ENCODE results near the gene EPB41. TPM values are rescaled to one million over a fixed set of nuclear protein-coding genes. Genes with fewer than 3 reads are reported as not detected.
A peak's percentile ranks its signal among the peaks of the same experiment; 100 is the strongest.
"Not testable (repeated sequence)": the region's sequence is repeated elsewhere in the genome, so short reads cannot be mapped to it uniquely, and the experiment has no call there.

The EPB41 gene
- total and polyA plus RNA-seq, 5 experiments from 2014 or later: 84.1 to 328 (median 99.9) TPM

DNA sequence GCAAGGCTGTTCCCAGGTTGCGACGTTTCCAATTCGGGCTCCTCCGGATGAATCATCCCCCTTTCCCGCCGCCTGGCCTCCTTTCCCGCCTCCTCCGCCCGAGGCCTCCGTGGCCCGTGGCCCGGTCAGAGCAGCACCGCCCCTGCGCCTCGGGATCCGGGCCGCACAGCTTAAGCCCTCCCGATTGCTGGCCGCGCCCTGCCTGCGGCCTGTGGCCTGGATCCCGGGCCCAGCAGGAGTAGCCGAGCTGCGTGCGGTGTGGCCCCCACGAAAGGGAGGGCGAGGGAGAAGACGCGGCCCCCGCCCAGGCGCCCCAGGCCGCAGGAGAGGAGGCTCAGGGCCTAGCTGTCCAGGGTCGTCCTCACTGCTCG, 208.3 kb downstream of the EPB41 start:
- peaks cover 0 to 25% (median 3%) of the 10 kb centered on the region in 3 donors for H3K36me3 Mint-ChIP-seq
- peak overlapping the region in 9 of 10 donors; percentile 60 to 83 (median 74) for H3K4me3 Mint-ChIP-seq
- ATAC-seq: peak in 1 of 2 donors; percentile 1
- DNase-seq: peak in 1 of 10 donors; percentile 15
- peaks cover 8 to 28% (median 12%) of the 10 kb centered on the region in 5 donors for H3K27me3 Mint-ChIP-seq
- no peak overlapping the region for H3K27ac Mint-ChIP-seq
- POLR2A ChIA-PET: interaction anchor here (0.6 to 1.1 kb wide), 2 partner anchors 22 to 238 kb away, joined by 3 to 4 read pairs; no protein-coding TSS in a partner anchor
- no peaks in the 10 kb centered on the region for H3K9me3 Mint-ChIP-seq
- H3K4me1 Mint-ChIP-seq: peaks cover 11 to 19% (median 13%) of the 10 kb centered on the region in 4 donors

DNA sequence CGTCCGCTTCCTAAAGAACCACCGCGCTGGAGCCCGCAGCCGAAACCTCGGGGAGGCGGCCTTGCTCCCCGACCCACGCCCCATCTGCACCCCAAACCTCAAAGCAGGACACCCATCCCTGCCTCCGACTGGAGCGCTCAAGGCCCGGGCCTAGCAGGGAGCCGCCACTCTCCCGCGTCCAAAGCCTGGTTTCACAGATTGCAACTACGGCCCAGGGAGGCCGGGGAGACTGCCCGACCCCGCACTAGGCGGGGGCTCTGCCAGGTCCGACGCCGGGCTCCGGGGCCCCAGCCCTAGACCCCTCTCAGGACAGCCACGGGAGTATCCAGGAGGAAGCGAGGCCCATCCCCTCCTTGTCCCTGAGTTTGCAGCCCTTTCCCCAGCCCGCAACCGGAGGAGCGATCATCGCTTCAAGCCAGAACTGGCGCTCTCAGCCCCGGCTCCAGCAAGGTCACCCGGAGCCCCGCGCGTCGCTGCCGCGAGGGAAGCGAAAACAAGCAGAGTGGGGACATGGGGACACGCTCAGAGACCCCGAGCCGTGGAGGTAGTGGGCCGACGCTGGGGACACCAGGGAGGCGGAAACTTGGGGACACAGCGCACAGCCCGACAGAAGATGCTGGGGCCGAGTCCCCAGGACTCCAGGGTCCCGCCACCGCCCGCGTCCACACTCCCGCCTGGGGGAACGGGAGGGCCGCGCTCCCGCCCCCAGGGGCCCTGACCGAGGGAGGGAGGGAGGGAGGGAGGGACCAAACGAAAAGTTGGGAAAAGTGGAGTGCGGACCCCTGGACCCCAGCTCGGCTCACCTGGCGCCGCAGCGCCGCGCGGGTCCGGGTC, 208.9 kb downstream of the EPB41 start:
- H3K4me3 Mint-ChIP-seq: peak overlapping the region; percentile 60 to 83 (median 75)
- H3K27ac Mint-ChIP-seq: peak overlapping the region in 1 of 10 donors; percentile 69
- H3K9me3 Mint-ChIP-seq: no peaks in the 10 kb centered on the region
- POLR2A ChIA-PET: interaction anchor here (0.5 to 0.9 kb wide), 2 partner anchors 58 to 573 kb away, joined by 3 to 4 read pairs; partner anchors contain the start of gene SRSF4
- DNase-seq (peak in 6 of 10 donors; percentile 10 to 43 (median 30)), ATAC-seq (peak; percentile 13 to 15)
- H3K36me3 Mint-ChIP-seq: peaks cover 0 to 19% (median 0%) of the 10 kb centered on the region in 3 donors
- peaks cover 8 to 28% (median 12%) of the 10 kb centered on the region in 5 donors for H3K27me3 Mint-ChIP-seq
- peaks cover 11 to 19% (median 13%) of the 10 kb centered on the region in 4 donors for H3K4me1 Mint-ChIP-seq

DNA sequence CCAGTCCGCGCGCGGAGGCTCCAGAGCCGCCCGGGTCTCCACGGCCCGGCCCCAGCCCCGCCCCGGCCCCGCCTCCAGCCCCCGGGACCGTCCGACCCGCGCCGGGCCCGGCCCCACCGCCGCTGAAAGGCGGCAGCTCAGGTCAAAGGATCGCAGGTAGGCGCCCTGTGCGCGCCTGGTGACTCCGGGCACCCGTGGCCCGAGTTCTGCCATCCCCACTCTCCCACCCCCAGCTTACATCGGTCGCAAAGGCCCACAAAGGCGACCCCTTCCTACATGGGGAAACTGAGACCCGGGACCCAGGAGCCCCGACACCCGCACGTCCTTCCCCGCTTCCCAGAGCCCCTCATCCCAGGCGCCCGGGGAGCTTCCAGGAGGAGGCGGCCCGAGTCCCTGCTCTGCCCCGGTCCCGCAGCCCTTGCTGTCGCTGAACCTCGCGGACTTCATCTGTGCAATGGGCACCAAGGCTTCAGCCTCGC, 209.6 kb downstream of the EPB41 start, which contains the start of gene TMEM200B:
Gene TMEM200B (minus strand): TSS at position 17 of the 479 bp plus-strand sequence. CDS start 2,075 bp downstream, outside the sequence.
- peaks cover 0 to 13% (median 0%) of the 10 kb centered on the region in 3 donors for H3K36me3 Mint-ChIP-seq
- peaks cover 8 to 32% (median 12%) of the 10 kb centered on the region in 5 donors for H3K27me3 Mint-ChIP-seq
- peak in 1 of 2 donors; percentile 15 for ATAC-seq
- H3K9me3 Mint-ChIP-seq: no peaks in the 10 kb centered on the region
- H3K4me1 Mint-ChIP-seq: peaks cover 11 to 19% (median 13%) of the 10 kb centered on the region in 4 donors
- H3K4me3 Mint-ChIP-seq: peak within 1 kb of the TSS; percentile 68 to 83 (median 78)
- POLR2A ChIA-PET: interaction anchor here (0.5 to 0.9 kb wide), 2 partner anchors 58 to 573 kb away, joined by 3 to 4 read pairs; partner anchors contain the start of gene SRSF4
- peak within 1 kb of the TSS in 1 of 10 donors; percentile 69 for H3K27ac Mint-ChIP-seq
- DNase-seq: peak in 1 of 10 donors; percentile 10

DNA sequence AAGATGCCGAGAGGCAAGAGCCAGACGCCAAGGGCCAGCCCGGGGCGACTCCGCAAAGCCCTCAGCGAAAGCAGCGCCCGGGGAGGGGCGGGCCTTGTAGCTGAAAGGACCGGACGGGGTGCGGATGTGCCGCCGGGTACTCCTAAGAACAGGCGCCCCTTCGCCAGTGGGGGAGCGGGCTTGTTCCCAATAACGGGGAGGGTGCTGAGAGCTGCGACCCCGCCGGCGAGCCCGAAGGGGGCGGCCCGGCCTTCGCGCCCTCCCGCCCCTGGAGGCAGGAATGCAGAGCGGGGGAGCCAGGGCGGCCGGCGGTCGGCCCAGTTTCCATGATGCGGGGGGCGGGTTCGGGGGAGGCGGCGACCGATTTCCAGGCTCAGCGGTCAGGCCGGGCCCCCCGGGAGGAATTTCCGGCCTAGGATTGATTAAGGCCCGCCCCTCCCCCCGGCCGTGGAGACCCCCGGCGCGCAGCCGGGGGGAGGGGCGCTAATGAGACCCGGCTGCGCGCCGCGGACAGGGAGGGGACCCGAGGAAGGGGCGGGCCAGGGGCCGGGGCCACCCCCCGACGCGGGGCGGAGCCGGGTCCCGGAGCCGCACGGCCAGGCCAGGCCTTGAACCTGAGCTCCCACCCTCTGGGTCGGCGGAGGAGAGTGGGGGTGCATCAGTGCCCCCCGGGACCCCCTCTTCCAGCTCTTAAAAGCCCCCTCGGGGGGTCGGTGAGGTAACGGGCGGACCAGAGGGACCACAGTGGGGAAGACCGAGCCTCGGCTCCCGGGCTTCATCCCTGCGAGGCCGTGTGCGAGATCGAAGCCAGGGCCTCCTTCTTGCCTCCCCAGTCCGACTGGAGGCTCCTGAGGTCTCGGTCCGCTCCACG, 210.2 kb downstream of the EPB41 start:
- H3K27me3 Mint-ChIP-seq: peaks cover 8 to 35% (median 12%) of the 10 kb centered on the region in 5 donors
- peak overlapping the region; percentile 65 to 93 (median 78) for H3K4me3 Mint-ChIP-seq
- ATAC-seq (peak; percentile 37 to 56), DNase-seq (peak; percentile 17 to 75 (median 44))
- H3K36me3 Mint-ChIP-seq: peaks cover 0 to 9% (median 0%) of the 10 kb centered on the region in 3 donors
- POLR2A ChIA-PET: interaction anchor here (0.9 kb wide), 1 partner anchor 25 kb away, joined by 3 read pairs; no protein-coding TSS in a partner anchor
- peaks cover 11 to 19% (median 13%) of the 10 kb centered on the region in 4 donors for H3K4me1 Mint-ChIP-seq
- H3K9me3 Mint-ChIP-seq: no peaks in the 10 kb centered on the region
- H3K27ac Mint-ChIP-seq: peak overlapping the region in 1 of 10 donors; percentile 53

DNA sequence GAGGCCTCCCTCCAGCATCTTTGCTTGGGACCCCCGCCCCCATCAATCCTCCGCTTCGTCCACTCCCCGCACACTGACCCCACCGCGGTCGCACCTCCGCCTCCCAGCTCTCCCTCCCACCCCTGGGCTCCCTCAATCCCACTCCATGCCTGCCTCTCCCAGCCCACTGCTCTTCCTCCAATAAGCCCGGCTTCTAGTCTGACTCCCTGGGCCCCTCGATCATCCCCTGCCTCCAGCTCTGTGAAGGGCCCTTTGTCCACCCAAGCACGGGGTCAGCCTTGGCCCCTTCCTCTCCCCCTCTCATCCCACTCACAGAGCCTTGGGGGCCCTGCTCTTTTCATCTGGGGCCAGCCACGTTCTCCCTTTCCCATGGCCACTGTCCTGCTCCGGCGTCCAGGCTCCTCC, 210.9 kb downstream of the EPB41 start:
- no peaks in the 10 kb centered on the region for H3K9me3 Mint-ChIP-seq
- H3K27me3 Mint-ChIP-seq: peaks cover 8 to 41% (median 14%) of the 10 kb centered on the region in 5 donors
- ATAC-seq (no peak), DNase-seq (no peak)
- POLR2A ChIA-PET: interaction anchor here (0.9 kb wide), 1 partner anchor 25 kb away, joined by 3 read pairs; no protein-coding TSS in a partner anchor
- peak overlapping the region; percentile 71 to 93 (median 83) for H3K4me3 Mint-ChIP-seq
- peaks cover 11 to 19% (median 13%) of the 10 kb centered on the region in 4 donors for H3K4me1 Mint-ChIP-seq
- peak overlapping the region in 3 of 10 donors; percentile 28 to 73 (median 53) for H3K27ac Mint-ChIP-seq
- H3K36me3 Mint-ChIP-seq: peaks cover 0 to 6% (median 0%) of the 10 kb centered on the region in 3 donors

DNA sequence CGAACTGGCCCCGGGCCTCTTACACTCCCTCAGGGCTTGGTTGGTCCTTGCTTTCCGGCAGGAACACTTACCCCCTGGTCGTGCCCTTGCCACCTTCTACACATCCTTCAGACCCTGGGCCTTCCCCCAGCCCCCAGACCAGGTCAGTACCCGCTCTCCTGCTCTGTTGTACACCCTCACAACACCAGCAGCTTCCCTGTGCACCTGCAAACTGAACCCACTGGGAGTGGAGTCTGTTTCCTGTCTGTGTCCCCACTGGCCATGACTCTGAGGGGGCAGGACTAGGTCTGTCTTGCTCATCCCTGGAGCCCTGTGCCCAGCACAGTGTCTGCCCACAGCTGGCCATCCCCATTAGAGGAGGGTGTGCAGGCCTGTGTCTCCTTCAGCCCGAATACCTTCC, 211.4 kb downstream of the EPB41 start:
- POLR2A ChIA-PET: interaction anchor here (0.9 kb wide), 1 partner anchor 24 kb away, joined by 3 read pairs; no protein-coding TSS in a partner anchor
- H3K27ac Mint-ChIP-seq: peak overlapping the region in 4 of 10 donors; percentile 31 to 73 (median 42)
- H3K4me3 Mint-ChIP-seq: peak overlapping the region; percentile 71 to 93 (median 83)
- peaks cover 0 to 6% (median 0%) of the 10 kb centered on the region in 3 donors for H3K36me3 Mint-ChIP-seq
- H3K4me1 Mint-ChIP-seq: peaks cover 11 to 19% (median 13%) of the 10 kb centered on the region in 4 donors
- ATAC-seq: no peak
- H3K27me3 Mint-ChIP-seq: peaks cover 8 to 45% (median 15%) of the 10 kb centered on the region in 5 donors
- no peaks in the 10 kb centered on the region for H3K9me3 Mint-ChIP-seq
- no peak for DNase-seq

DNA sequence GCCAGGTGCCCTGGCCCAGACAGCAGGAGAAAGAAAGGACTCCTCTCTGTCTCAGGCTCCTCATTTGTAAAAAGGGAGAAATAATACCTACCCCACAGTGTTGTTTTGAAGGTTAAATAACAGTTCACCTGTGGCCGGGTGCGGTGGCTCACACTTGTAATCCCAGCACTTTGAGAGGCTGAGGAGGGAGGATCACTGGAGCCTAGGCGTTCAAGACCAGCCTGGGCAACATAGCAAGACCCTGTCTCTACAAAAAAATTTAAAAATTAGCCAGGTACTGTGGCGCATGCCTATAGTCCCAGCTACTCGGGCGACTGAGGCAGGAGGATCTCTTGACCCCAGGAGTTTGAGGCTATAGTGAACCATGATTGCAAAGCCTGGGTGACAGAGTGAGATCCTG, 211.8 kb downstream of the EPB41 start:
- Mint-ChIP-seq H3K4me1 (peaks cover 11 to 19% (median 13%) of the 10 kb centered on the region in 4 donors), H3K9me3 (no peaks in the 10 kb centered on the region), H3K4me3 (peak overlapping the region; percentile 71 to 93 (median 83)), H3K27me3 (peaks cover 8 to 45% (median 15%) of the 10 kb centered on the region in 5 donors), H3K27ac (peak overlapping the region in 3 of 10 donors; percentile 31 to 53 (median 32)), H3K36me3 (peaks cover 0 to 6% (median 0%) of the 10 kb centered on the region in 3 donors)
- POLR2A ChIA-PET: no interaction called here
- ATAC-seq: no peak
- no peak for DNase-seq

DNA sequence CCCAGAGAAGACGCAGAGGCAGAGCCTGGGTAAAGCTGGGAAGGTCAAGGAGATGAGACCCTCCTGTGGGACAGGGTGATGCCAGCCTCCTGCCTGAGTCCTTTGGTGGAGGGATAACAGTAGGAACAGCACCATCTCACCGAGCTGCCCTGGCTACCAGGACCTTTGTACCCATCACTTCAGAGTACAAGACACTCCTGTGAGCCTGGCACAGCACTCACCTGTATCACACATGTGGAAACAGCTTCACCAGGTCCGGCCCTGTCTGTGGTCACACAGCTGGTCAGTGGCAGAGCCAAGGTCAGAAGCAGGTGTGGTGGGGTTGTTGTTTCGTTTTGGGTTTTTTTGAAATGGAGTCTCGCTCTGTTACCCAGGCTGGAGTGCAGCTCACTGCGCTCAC, 214.4 kb downstream of the EPB41 start:
- H3K4me3 Mint-ChIP-seq: no peak overlapping the region
- peaks cover 7 to 11% (median 8%) of the 10 kb centered on the region in 4 donors for H3K4me1 Mint-ChIP-seq
- no peak for DNase-seq
- no peak for ATAC-seq
- peaks cover 0 to 6% (median 0%) of the 10 kb centered on the region in 3 donors for H3K36me3 Mint-ChIP-seq
- H3K9me3 Mint-ChIP-seq: no peaks in the 10 kb centered on the region
- H3K27me3 Mint-ChIP-seq: peaks cover 13 to 49% (median 27%) of the 10 kb centered on the region in 5 donors
- no peak overlapping the region for H3K27ac Mint-ChIP-seq
- POLR2A ChIA-PET: no interaction called here

DNA sequence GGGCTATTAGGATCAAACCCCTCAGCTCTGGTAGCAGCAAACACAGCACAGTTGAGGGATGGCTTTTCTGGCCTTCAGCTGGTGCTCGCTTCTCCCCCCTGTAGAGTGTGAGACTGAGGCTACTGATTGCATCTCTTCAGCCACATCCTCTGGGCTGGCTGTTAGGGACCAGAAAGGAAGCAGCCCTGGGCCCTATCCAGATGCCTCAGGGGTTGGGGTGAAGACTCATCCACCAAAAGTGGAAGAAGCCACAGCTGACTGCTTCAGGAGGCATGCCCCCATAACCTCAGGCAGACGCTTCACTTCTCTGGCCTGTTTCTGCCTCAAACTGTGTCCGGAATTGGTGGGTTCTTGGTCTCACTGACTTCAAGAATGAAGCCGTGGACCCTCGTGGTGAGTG, 215.5 kb downstream of the EPB41 start:
- ATAC-seq (no peak), DNase-seq (no peak)
- Mint-ChIP-seq H3K4me3 (no peak overlapping the region), H3K27me3 (peaks cover 16 to 49% (median 27%) of the 10 kb centered on the region in 5 donors), H3K27ac (peak overlapping the region in 1 of 10 donors; percentile 73), H3K36me3 (peaks cover 0 to 6% (median 0%) of the 10 kb centered on the region in 3 donors), H3K4me1 (peaks cover 9 to 11% (median 10%) of the 10 kb centered on the region in 4 donors), H3K9me3 (no peaks in the 10 kb centered on the region)
- POLR2A ChIA-PET: no interaction called here

DNA sequence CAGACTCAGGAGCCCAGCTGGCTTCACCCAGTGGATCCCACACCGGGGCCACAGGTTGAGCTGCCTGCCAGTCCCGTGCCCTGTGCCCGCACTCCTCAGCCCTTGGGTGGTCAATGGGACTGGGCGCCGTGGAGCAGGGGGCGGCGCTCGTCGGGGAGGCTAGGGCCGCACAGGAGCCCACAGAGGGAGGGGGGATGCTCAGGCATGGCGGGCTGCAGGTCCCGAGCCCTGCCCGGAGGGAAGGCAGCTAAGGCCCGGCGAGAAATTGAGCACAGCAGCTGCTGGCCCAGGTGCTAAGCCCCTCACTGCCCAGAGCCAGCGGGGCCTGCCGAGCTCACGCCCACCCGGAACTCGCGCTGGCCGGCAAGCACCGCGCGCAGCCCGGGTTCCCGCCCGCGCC, 216.7 kb downstream of the EPB41 start:
- POLR2A ChIA-PET, DNase-seq: not testable (repeated sequence)
- peaks cover 8 to 42% (median 16%) of the 10 kb centered on the region in 5 donors for H3K27me3 Mint-ChIP-seq

DNA sequence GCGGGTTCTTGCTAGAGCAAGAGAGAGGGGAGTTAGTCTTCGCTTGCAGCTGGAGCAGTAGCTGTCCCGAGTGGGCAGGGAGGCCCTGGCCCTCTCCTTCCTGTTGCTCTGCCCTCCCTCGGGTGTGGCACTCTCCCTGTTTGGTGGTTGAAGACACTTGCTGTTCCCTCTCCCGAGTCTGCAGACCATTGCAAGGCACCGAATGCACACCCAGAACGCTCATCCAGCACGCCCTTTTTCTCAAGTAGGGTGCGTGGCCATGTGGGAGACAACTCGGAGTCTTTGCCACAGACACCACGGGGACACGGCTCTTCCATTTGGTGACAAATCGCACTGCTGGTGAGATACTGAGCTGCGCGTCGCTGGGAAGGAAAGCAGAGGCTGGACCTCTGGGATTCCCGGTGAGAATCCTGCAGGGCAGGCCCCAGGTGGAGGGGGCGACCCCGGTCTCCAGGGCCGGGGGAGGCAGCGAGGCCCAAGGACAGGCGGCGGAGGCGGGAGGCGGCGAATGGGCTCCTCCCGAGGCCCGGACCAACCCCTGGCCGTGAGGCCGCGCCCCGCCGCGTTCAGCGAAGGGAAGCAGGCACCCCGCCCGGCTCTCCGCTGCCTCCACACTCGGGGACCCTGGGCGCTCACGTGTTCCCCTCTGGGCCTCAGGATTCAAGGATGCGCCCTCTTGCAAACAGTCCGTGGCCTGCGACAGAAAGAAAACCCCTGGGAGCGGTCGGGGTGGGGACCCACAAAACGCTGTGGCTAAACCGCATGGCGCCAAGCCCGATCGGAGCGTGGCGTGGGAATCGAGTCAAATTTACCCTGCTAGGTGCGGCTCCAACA, 219.7 kb downstream of the EPB41 start:
- no peak overlapping the region for H3K27ac Mint-ChIP-seq
- H3K4me3 Mint-ChIP-seq: peak overlapping the region in 7 of 10 donors; percentile 6 to 52 (median 29)
- H3K27me3 Mint-ChIP-seq: peaks cover 8 to 32% (median 15%) of the 10 kb centered on the region in 5 donors
- peaks cover 0 to 5% (median 2%) of the 10 kb centered on the region in 4 donors for H3K4me1 Mint-ChIP-seq
- DNase-seq (no peak), ATAC-seq (peak; percentile 27 to 46)
- no peaks in the 10 kb centered on the region for H3K36me3 Mint-ChIP-seq
- H3K9me3 Mint-ChIP-seq: no peaks in the 10 kb centered on the region
- POLR2A ChIA-PET: no interaction called here

More for the DNA sequence above, 216.7 kb downstream of the EPB41 start:
- not testable (repeated sequence) for H3K4me3 Mint-ChIP-seq, H3K36me3 Mint-ChIP-seq, H3K4me1 Mint-ChIP-seq, ATAC-seq, H3K27ac Mint-ChIP-seq, H3K9me3 Mint-ChIP-seq

All from naive thymus-derived CD8-positive, alpha-beta T cell (primary cell).